ENCODE data around the gene MINDY4.
A peak's percentile ranks its signal among the peaks of the same experiment; 100 is the strongest.

MINDY4 gene

GRCh38 chr7:30905078-30906012, 134.1 kb downstream of the MINDY4 start:
- no peak for TF ChIP-seq POLR2A (IDR thresholded peaks at IDR 0.05; ENCODE audit: low read depth, low read length)
- FAIRE-seq (no peak), DNase-seq (ENCODE audit: insufficient read length, low spot score) (no peak)

DNA sequence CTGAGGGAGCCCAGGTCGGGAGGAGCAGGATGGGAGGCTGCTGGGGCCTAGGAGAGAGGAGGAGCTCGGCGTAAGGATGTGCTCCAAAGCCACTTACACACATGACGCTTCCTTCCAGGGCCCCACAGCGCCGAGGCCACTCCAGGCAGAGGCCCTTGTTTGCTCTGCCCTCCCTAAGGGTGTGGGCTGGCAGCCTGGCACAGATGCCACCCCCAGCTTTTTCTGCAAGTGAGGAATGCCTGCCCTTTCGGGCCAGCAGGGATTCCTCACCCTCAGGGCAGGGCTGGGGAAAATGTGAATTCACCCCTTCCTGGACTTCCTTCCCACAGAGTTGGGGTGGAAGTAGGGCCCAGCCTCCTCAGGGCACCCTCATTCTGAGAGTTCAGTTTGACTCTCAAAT, 134.8 kb downstream of the MINDY4 start:
- FAIRE-seq (no peak), DNase-seq (ENCODE audit: insufficient read length, low spot score) (peak; percentile 73)
- TF ChIP-seq POLR2A (IDR thresholded peaks at IDR 0.05; ENCODE audit: low read depth, low read length), result no peak

DNA sequence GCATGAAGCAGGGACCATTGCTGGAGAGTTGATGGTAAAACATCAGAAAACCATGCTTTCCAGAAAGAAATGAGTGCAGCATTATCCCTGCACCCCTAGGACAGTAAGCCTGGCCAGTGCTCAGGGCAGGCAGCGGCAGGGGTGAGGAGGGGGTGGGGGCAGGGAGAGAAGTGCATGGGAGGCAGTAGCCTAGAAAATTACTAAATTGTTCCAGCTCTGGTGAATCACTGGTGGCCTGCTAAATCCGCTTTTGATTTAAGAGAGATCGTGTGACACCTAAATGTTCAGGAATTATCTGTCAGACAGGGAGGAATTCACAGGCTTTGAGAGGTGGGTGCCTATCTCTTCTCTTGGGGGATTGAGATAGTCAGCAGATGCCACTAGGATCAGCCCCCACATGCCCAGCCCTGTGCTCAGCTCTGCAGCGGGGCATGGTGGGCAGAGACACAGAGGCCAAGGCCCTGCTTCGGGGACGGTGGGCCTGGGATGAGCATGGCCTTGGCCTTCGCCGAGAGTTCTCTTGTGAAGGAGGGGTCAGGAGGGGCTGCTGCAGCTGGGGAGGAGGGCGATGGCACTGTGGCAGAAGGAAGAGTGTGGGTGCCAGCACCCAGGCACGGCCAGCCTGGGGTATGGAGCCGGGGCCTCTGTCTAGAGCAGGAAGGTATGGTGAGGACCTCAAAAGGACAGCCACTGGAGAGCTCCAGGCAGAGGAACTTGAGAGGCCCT, 135.5 kb downstream of the MINDY4 start:
- no peak for TF ChIP-seq POLR2A (IDR thresholded peaks at IDR 0.05; ENCODE audit: low read depth, low read length)
- no peak for DNase-seq (ENCODE audit: insufficient read length, low spot score)
- no peak for FAIRE-seq

GRCh38 chr7:30907527-30908267, 136.5 kb downstream of the MINDY4 start:
- no peak for TF ChIP-seq POLR2A (IDR thresholded peaks at IDR 0.05; ENCODE audit: low read depth, low read length)
- DNase-seq (ENCODE audit: insufficient read length, low spot score), result no peak
- FAIRE-seq, result no peak

- FAIRE-seq, result no peak
- no peak for TF ChIP-seq POLR2A (IDR thresholded peaks at IDR 0.05; ENCODE audit: low read depth, low read length)
- DNase-seq (ENCODE audit: insufficient read length, low spot score), result no peak
Observed at GRCh38 chr7:30908681-30909080, 137.5 kb downstream of the MINDY4 start.

- FAIRE-seq, result no peak
- no peak for DNase-seq (ENCODE audit: insufficient read length, low spot score)
- no peak for TF ChIP-seq POLR2A (IDR thresholded peaks at IDR 0.05; ENCODE audit: low read depth, low read length)
Observed at GRCh38 chr7:30909431-30909830, 138.2 kb downstream of the MINDY4 start.

DNA sequence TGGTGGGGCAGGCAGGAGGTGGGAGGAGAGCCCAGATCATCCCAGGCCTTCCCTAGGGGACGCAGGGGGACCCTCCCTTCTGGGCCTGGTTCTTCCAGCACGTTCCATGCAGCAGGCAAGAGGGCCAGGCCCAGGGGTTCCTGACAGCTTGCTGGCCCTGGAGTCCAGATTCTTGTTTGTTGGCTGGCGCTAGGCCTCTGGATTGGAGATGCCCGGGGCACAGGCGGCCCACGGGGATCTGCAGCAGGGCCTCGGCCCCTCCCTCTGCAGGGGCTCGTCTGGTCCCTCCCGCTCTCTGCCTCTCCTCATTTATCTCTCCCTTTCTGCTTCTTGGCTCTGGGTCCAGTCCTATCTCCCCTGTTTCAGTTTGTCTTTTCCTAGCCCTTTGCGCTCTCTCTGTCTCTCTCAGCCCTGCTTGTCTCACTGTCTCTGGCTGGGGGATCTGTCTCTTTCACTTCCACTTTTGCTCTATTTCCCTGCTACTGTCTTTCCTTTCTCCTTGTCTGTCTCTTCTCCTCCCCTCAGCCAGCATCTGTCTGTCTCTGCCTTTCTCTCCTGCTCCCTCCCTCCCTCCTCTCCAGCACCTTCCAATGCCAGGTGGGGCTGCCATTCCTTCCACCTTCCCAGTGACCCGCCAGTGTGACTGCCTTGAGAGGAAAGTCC, 139.3 kb downstream of the MINDY4 start:
- FAIRE-seq (no peak), DNase-seq (ENCODE audit: insufficient read length, low spot score) (no peak)
- no peak for TF ChIP-seq POLR2A (IDR thresholded peaks at IDR 0.05; ENCODE audit: low read depth, low read length)

- no peak for FAIRE-seq
- no peak for TF ChIP-seq POLR2A (IDR thresholded peaks at IDR 0.05; ENCODE audit: low read depth, low read length)
Observed at GRCh38 chr7:30911133-30911532, 139.9 kb downstream of the MINDY4 start.

GRCh38 chr7:30911561-30911969, 140.3 kb downstream of the MINDY4 start, which contains the start of gene AQP1:
AQP1 (plus strand) TSS chr7:30911853; CDS start chr7:30911910, 57 bp downstream.
- FAIRE-seq, result no peak
- no peak for TF ChIP-seq POLR2A (IDR thresholded peaks at IDR 0.05; ENCODE audit: low read depth, low read length)
- no peak for DNase-seq (ENCODE audit: insufficient read length, low spot score)

More at GRCh38 chr7:30911133-30911532, 139.9 kb downstream of the MINDY4 start:
- no peak for DNase-seq (ENCODE audit: insufficient read length, low spot score)

GRCh38 chr7:30912021-30912730, 141.0 kb downstream of the MINDY4 start:
- FAIRE-seq (no peak), DNase-seq (ENCODE audit: insufficient read length, low spot score) (no peak)
- no peak for TF ChIP-seq POLR2A (IDR thresholded peaks at IDR 0.05; ENCODE audit: low read depth, low read length)

DNA sequence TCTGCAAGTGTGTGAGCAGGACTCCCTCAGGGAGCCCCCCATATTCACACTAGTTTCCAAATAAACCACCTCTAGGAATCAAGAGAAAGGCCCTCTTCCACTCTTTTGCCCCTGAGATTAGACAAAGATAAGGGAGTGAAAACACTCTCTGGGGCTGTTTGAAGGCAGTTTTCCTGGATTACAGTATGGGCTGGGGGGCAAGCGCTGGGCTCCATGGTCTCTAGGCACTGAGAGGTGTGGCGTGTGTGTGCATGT, 141.4 kb downstream of the MINDY4 start:
- FAIRE-seq (no peak), DNase-seq (ENCODE audit: insufficient read length, low spot score) (no peak)
- no peak for TF ChIP-seq POLR2A (IDR thresholded peaks at IDR 0.05; ENCODE audit: low read depth, low read length)

- TF ChIP-seq POLR2A (IDR thresholded peaks at IDR 0.05; ENCODE audit: low read depth, low read length), result 0 out of 2 replicates have a peak, but pooled peaks have one; percentile 18
- FAIRE-seq (no peak), DNase-seq (ENCODE audit: insufficient read length, low spot score) (no peak)
Observed at GRCh38 chr7:30912986-30913811, 142.0 kb downstream of the MINDY4 start.

Measured in H54 (cell line).